Cardiac muscle cell (in vitro differentiated cells and primary cell): ENCODE data around the gene EIF5B. TPM values are rescaled to one million over a fixed set of nuclear protein-coding genes. Genes with fewer than 3 reads are reported as not detected.

Experiments used
- DNase-seq, 2 donors: peaks; one replicate each; pipeline versions ENCODE4 v3.0.0 to v3.0.0-alpha.2; 2010 to 2017; ENCODE audit warnings: low read depth in 1 of 2, low spot score in 1 of 2
- H3K27ac ChIP-seq: fragments of 200-600 bp; sonication (generic); 2 replicates; pipeline ENCODE4 v1.5.1; 2016
- H3K27me3 ChIP-seq: fragments of 200-600 bp; sonication (generic); 2 replicates; pipeline ENCODE4 v1.6.0; 2016; ENCODE audit warnings: control low read depth
- H3K36me3 ChIP-seq: fragments of 200-600 bp; sonication (generic); 2 replicates; pipeline ENCODE4 v1.5.1; 2016; ENCODE audit warnings: control low read depth
- H3K4me1 ChIP-seq: fragments of 200-600 bp; sonication (generic); 2 replicates; pipeline ENCODE4 v1.8.1; 2017; ENCODE audit warnings: low read depth, mild to moderate bottlenecking, mixed run types
- H3K4me3 ChIP-seq: fragments of 200-600 bp; sonication (generic); 2 replicates; pipeline ENCODE4 v1.5.1; 2016; ENCODE audit warnings: mild to moderate bottlenecking
- H3K9me3 ChIP-seq: fragments of 200-600 bp; sonication (generic); 2 replicates; pipeline ENCODE4 v1.5.1; 2017; ENCODE audit warnings: low read depth, mild to moderate bottlenecking, control low read depth
- polyA plus RNA-seq: library from polyadenylated mRNA; unstranded; fragments of >200 nt; fragmentation: Nextera tagmentation; extraction: Ambion mirVana; gene quantifications from 2 replicates; pipeline ENCODE4 v1.2.1, GENCODE V29; 2016
- total RNA-seq: library from RNA; depleted of rRNA; stranded (reverse); fragments of >200 nt; gene quantifications from 2 replicates; pipeline ENCODE4 v1.2.3, GENCODE V29; 2016
- TF ChIP-seq, protein P1 (sequence below): IDR thresholded peaks from 2 replicates; pipeline ENCODE4 v1.5.1; 2012; ENCODE audit warnings: low read depth, mild to moderate bottlenecking, low read length

EIF5B gene
- total and polyA plus RNA-seq, 2 experiments from 2014 or later = 14.5 to 25.2 TPM

DNA sequence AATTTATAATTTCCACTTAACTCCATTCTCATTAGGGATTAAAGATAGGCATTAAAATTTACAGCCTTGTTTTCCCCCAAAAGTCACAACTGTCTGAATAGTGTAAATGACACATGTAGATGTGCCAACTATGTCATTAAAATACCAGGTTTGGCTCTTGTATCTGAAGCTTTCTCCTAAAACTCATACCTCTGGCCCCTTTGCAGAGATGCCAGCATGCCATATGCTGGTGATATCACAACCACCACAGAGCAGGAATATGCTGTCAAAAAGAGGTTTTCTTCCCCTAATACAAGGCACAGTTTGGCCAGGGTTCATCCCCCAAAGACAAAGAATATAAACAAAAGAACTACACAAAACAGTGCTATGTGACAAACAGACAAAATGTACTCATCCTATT lies 87.2 kb downstream of the EIF5B start:
- peaks cover 45% of the 10 kb centered on the region for H3K36me3 ChIP-seq
- no peaks in the 10 kb centered on the region for H3K9me3 ChIP-seq
- TF ChIP-seq, protein P1, sequence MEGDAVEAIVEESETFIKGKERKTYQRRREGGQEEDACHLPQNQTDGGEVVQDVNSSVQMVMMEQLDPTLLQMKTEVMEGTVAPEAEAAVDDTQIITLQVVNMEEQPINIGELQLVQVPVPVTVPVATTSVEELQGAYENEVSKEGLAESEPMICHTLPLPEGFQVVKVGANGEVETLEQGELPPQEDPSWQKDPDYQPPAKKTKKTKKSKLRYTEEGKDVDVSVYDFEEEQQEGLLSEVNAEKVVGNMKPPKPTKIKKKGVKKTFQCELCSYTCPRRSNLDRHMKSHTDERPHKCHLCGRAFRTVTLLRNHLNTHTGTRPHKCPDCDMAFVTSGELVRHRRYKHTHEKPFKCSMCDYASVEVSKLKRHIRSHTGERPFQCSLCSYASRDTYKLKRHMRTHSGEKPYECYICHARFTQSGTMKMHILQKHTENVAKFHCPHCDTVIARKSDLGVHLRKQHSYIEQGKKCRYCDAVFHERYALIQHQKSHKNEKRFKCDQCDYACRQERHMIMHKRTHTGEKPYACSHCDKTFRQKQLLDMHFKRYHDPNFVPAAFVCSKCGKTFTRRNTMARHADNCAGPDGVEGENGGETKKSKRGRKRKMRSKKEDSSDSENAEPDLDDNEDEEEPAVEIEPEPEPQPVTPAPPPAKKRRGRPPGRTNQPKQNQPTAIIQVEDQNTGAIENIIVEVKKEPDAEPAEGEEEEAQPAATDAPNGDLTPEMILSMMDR = no peak
- peaks cover 29% of the 10 kb centered on the region for H3K4me1 ChIP-seq
- H3K4me3 ChIP-seq = no peak overlapping the region
- DNase-seq = no peak
- no peaks in the 10 kb centered on the region for H3K27me3 ChIP-seq
- peak overlapping the region; percentile 73 for H3K27ac ChIP-seq

DNA sequence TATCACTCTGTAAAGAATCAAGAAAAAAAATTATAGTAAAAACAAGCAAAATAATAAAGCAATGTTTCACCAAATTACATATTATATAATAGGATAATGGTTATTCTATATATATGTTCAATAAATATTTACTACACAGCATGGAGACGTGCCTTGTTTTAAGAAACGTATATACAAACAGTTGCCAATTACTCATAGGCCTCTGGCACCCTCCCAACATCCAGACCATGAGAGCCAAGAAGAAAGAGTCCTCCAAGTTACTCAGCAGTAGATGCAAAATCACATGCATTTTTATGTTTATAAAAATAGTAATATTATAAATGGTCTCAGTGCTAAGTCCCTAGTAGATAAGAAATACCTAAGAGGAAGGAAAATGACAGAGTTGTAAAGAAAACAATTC lies 87.8 kb downstream of the EIF5B start:
- TF ChIP-seq, protein P1 = no peak
- H3K36me3 ChIP-seq = peaks cover 46% of the 10 kb centered on the region
- DNase-seq = peak in 1 of 2 donors; percentile 89

DNA sequence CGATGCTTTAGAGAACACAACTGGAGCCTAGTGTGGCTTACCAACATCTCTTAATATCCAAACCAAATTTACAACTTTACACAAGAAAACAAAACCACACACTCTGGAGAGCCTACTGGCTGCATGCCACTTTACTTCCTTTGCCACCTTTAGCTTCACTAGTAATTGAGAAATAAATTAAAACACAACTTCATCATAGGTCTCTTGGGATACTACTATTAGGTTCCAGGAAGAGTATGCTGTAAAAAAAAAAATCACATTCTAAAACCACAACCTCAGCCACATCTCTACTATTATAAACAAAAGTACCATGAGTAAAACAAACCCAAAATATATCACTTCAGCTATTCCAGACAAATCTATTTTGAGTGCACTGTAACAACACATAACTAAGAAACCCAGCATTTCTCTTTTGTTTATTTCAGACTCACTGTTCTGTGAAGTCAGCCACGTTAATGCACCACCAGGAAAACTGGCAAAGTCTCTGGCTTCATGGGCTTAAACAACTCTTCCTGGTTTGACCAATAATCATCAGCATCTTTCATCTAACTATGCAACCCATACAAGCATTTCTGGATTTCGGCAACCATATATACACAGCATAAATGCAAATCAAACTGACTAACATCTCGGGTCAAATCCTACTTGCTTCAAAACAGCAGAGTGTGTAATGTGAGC lies 93.6 kb downstream of the EIF5B start:
- Histone ChIP-seq H3K9me3 (no peaks in the 10 kb centered on the region), H3K27ac (peak overlapping the region; percentile 34), H3K4me1 (no peaks in the 10 kb centered on the region), H3K4me3 (no peak overlapping the region), H3K36me3 (peaks cover 45% of the 10 kb centered on the region), H3K27me3 (no peaks in the 10 kb centered on the region)
- TF ChIP-seq, protein P1 = no peak
- DNase-seq = peak in 1 of 2 donors; percentile 21

More for the DNA sequence above, 87.8 kb downstream of the EIF5B start:
- Histone ChIP-seq H3K27ac (no peak overlapping the region), H3K4me1 (peaks cover 29% of the 10 kb centered on the region), H3K27me3 (no peaks in the 10 kb centered on the region), H3K9me3 (no peaks in the 10 kb centered on the region), H3K4me3 (no peak overlapping the region)

DNA sequence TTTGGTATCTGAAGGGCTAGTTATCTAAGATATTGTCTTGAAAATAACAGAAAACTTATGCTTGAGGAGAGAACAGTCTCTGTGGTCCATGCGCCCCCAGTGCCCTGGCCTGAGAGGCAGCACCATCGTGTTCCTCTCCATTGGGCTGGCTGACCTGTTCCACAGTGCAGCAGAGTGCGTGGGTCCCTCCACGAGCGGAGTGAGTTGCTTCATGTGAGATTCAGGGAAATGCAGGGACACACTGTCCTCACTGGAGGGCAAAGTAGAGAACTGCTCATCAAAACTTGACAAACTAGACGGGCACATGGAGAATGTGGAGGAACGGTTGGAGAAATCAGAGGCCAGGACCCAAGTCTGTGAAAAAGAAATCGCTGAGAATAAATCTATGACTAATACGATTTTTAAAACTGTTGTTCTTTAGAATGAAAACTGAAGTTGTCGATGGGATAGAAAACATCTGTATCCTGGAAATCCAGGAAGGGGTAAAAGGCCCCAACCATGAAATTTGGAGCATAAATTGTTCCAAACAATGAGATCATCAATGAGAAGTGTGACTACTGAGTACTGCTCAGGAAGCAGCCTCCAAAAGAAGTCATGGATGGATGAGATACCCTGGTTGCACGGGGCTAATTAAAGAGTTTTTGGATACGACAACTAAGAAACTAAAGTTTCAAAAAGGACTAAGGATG lies 94.5 kb downstream of the EIF5B start:
- Histone ChIP-seq H3K27ac (peak overlapping the region; percentile 34), H3K4me1 (no peaks in the 10 kb centered on the region), H3K27me3 (no peaks in the 10 kb centered on the region), H3K36me3 (peaks cover 45% of the 10 kb centered on the region), H3K9me3 (no peaks in the 10 kb centered on the region), H3K4me3 (no peak overlapping the region)
- no peak for DNase-seq
- TF ChIP-seq, protein P1 = no peak

DNA sequence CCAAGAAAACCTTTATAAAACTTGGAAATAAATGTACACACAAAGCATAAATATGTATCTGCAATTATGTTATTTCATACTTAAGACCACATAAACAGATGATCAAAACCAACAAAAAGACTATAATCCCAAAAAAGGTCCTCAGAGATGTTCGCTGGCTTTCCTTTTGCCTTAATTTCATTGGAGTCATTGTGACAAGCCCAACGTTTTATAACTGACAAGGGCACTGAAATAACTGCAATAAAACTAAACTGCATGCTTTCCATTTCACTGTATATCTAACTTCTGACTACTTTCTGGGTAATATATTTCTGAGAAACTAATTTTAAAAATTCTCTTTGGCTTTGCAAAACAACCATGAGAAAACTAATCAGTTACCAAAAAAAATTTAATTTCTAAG lies 96.2 kb downstream of the EIF5B start:
- Histone ChIP-seq H3K27me3 (no peaks in the 10 kb centered on the region), H3K4me3 (no peak overlapping the region), H3K4me1 (no peaks in the 10 kb centered on the region), H3K27ac (no peak overlapping the region), H3K36me3 (peaks cover 42% of the 10 kb centered on the region), H3K9me3 (no peaks in the 10 kb centered on the region)
- no peak for DNase-seq
- TF ChIP-seq, protein P1 = no peak
